HUES48 (cell line): ENCODE measurements around the gene DTNA.

Source experiments
- H3K27ac ChIP-seq: one replicate; pipeline ENCODE4 v1.7.0; 2013; ENCODE audit warnings: low read depth, low read length, inconsistent platforms
- H3K27me3 ChIP-seq: 2 replicates; pipeline ENCODE4 v1.6.1; 2013; ENCODE audit warnings: mild to moderate bottlenecking, low read length; ENCODE audit not compliant: control insufficient read depth, insufficient read depth
- H3K36me3 ChIP-seq: 2 replicates; pipeline ENCODE4 v1.6.1; 2013; ENCODE audit warnings: low read length; ENCODE audit not compliant: control insufficient read depth, insufficient read depth
- H3K4me1 ChIP-seq: 2 replicates; pipeline ENCODE4 v1.6.1; 2013; ENCODE audit warnings: mild to moderate bottlenecking, low read length; ENCODE audit not compliant: control insufficient read depth, insufficient read depth
- H3K4me3 ChIP-seq: 2 replicates; pipeline ENCODE4 v1.5.1; 2013; ENCODE audit warnings: mild to moderate bottlenecking, low read depth, low read length
- H3K9ac ChIP-seq: 2 replicates; pipeline ENCODE4 v1.6.1; 2013; ENCODE audit warnings: mild to moderate bottlenecking, low read depth, low read length, moderate library complexity
- H3K9me3 ChIP-seq: 2 replicates; pipeline ENCODE4 v1.6.1; 2013; ENCODE audit warnings: low read length; ENCODE audit not compliant: control insufficient read depth, insufficient read depth

DTNA gene

GRCh38 chr18:34872066-34872465, 162.0 kb downstream of the DTNA start:
- Histone ChIP-seq H3K4me1 (0 out of 2 replicates have a peak, but pooled peaks cover 4% of the 10 kb centered on the region), H3K4me3 (no peak overlapping the region)

GRCh38 chr18:34873986-34874580, 164.0 kb downstream of the DTNA start:
- no peaks in the 10 kb centered on the region for H3K27me3 ChIP-seq
- H3K36me3 ChIP-seq, result no peaks in the 10 kb centered on the region
- no peak overlapping the region for H3K9ac ChIP-seq
- H3K4me1 ChIP-seq, result 0 out of 2 replicates have a peak, but pooled peaks cover 4% of the 10 kb centered on the region
- no peaks in the 10 kb centered on the region for H3K9me3 ChIP-seq
- no peak overlapping the region for H3K4me3 ChIP-seq
- no peak overlapping the region for H3K27ac ChIP-seq

More at GRCh38 chr18:34872066-34872465, 162.0 kb downstream of the DTNA start:
- no peaks in the 10 kb centered on the region for H3K36me3 ChIP-seq
- H3K27ac ChIP-seq, result no peak overlapping the region
- H3K9me3 ChIP-seq, result no peaks in the 10 kb centered on the region
- H3K27me3 ChIP-seq, result no peaks in the 10 kb centered on the region
- H3K9ac ChIP-seq, result no peak overlapping the region

GRCh38 chr18:34875150-34875549, 165.1 kb downstream of the DTNA start:
- no peaks in the 10 kb centered on the region for H3K36me3 ChIP-seq
- peak overlapping the region; percentile 6 for H3K27ac ChIP-seq
- 0 out of 2 replicates have a peak, but pooled peaks cover 4% of the 10 kb centered on the region for H3K4me1 ChIP-seq
- no peaks in the 10 kb centered on the region for H3K27me3 ChIP-seq
- no peak overlapping the region for H3K4me3 ChIP-seq
- H3K9ac ChIP-seq, result no peak overlapping the region
- no peaks in the 10 kb centered on the region for H3K9me3 ChIP-seq

GRCh38 chr18:34880403-34880802, 170.3 kb downstream of the DTNA start:
- H3K27ac ChIP-seq, result no peak overlapping the region
- H3K9ac ChIP-seq, result no peak overlapping the region
- H3K4me3 ChIP-seq, result no peak overlapping the region
- no peaks in the 10 kb centered on the region for H3K27me3 ChIP-seq
- H3K9me3 ChIP-seq, result no peaks in the 10 kb centered on the region
- H3K4me1 ChIP-seq, result no peaks in the 10 kb centered on the region
- H3K36me3 ChIP-seq, result no peaks in the 10 kb centered on the region; the same call in 1 of the 2 replicates

GRCh38 chr18:34880882-34881834, 171.1 kb downstream of the DTNA start:
- Histone ChIP-seq H3K27ac (no peak overlapping the region), H3K4me1 (no peaks in the 10 kb centered on the region), H3K4me3 (no peak overlapping the region), H3K9me3 (no peaks in the 10 kb centered on the region), H3K27me3 (no peaks in the 10 kb centered on the region), H3K36me3 (no peaks in the 10 kb centered on the region; the same call in 1 of the 2 replicates), H3K9ac (no peak overlapping the region)

GRCh38 chr18:34884436-34884835, 174.3 kb downstream of the DTNA start:
- Histone ChIP-seq H3K27me3 (no peaks in the 10 kb centered on the region), H3K9me3 (no peaks in the 10 kb centered on the region), H3K27ac (no peak overlapping the region), H3K9ac (no peak overlapping the region), H3K4me3 (no peak overlapping the region), H3K36me3 (no peaks in the 10 kb centered on the region; the same call in 1 of the 2 replicates), H3K4me1 (no peaks in the 10 kb centered on the region)

GRCh38 chr18:34886177-34886576, 176.1 kb downstream of the DTNA start:
- H3K9me3 ChIP-seq, result no peaks in the 10 kb centered on the region
- no peak overlapping the region for H3K4me3 ChIP-seq
- H3K36me3 ChIP-seq, result no peaks in the 10 kb centered on the region; the same call in 1 of the 2 replicates
- no peaks in the 10 kb centered on the region for H3K27me3 ChIP-seq
- no peaks in the 10 kb centered on the region for H3K4me1 ChIP-seq
- H3K27ac ChIP-seq, result no peak overlapping the region
- H3K9ac ChIP-seq, result no peak overlapping the region

GRCh38 chr18:34887881-34888580, 177.9 kb downstream of the DTNA start:
- Histone ChIP-seq H3K4me1 (no peaks in the 10 kb centered on the region), H3K27ac (no peak overlapping the region), H3K9me3 (peaks cover 5% of the 10 kb centered on the region; the same call in 1 of the 2 replicates), H3K4me3 (no peak overlapping the region), H3K27me3 (no peaks in the 10 kb centered on the region), H3K9ac (no peak overlapping the region), H3K36me3 (no peaks in the 10 kb centered on the region; the same call in 1 of the 2 replicates)

GRCh38 chr18:34890486-34891085, 180.5 kb downstream of the DTNA start:
- H3K27me3 ChIP-seq, result no peaks in the 10 kb centered on the region
- H3K4me3 ChIP-seq, result no peak overlapping the region
- no peaks in the 10 kb centered on the region for H3K36me3 ChIP-seq
- H3K9me3 ChIP-seq, result peaks cover 15% of the 10 kb centered on the region; the same call in 1 of the 2 replicates
- H3K4me1 ChIP-seq, result no peaks in the 10 kb centered on the region
- no peak overlapping the region for H3K27ac ChIP-seq
- no peak overlapping the region for H3K9ac ChIP-seq

GRCh38 chr18:34892379-34892778, 182.3 kb downstream of the DTNA start:
- Histone ChIP-seq H3K9me3 (peaks cover 15% of the 10 kb centered on the region; the same call in 1 of the 2 replicates), H3K27ac (no peak overlapping the region), H3K36me3 (no peaks in the 10 kb centered on the region), H3K9ac (no peak overlapping the region), H3K27me3 (no peaks in the 10 kb centered on the region), H3K4me3 (no peak overlapping the region), H3K4me1 (no peaks in the 10 kb centered on the region)
